Trophoblast cell (in vitro differentiated cells and primary cell): ENCODE results near the gene CTDSPL.

Experiments used
- DNase-seq, 2 donors: peaks; one replicate each; pipeline ENCODE4 v3.0.0-alpha.2; 2016
- H2AFZ ChIP-seq: 2 replicates; pipeline ENCODE4 v1.6.1; 2013; ENCODE audit warnings: low read length, moderate library complexity, mild to moderate bottlenecking; ENCODE audit not compliant: insufficient read depth, poor library complexity
- H2AK5ac ChIP-seq: 2 replicates; pipeline ENCODE4 v1.6.1; 2013; ENCODE audit warnings: mild to moderate bottlenecking, low read length
- H2BK120ac ChIP-seq: 2 replicates; pipeline ENCODE4 v1.6.1; 2013; ENCODE audit warnings: low read length, mild to moderate bottlenecking, moderate library complexity; ENCODE audit not compliant: insufficient read depth, poor library complexity
- H2BK12ac ChIP-seq: 2 replicates; pipeline ENCODE4 v1.6.1; 2013; ENCODE audit warnings: mild to moderate bottlenecking, low read length, moderate library complexity
- H2BK5ac ChIP-seq: 2 replicates; pipeline ENCODE4 v1.6.1; 2013; ENCODE audit warnings: low read length, low read depth, moderate library complexity, mild to moderate bottlenecking; ENCODE audit not compliant: poor library complexity
- H3K14ac ChIP-seq: 2 replicates; pipeline ENCODE4 v1.6.1; 2013; ENCODE audit warnings: mild to moderate bottlenecking, low read length
- H3K18ac ChIP-seq: 2 replicates; pipeline ENCODE4 v1.6.1; 2013; ENCODE audit warnings: mild to moderate bottlenecking, low read length
- H3K23ac ChIP-seq: 2 replicates; pipeline ENCODE4 v1.6.1; 2013; ENCODE audit warnings: low read length
- H3K27ac ChIP-seq: 2 replicates; pipeline ENCODE4 v1.5.1; 2013; ENCODE audit warnings: low read depth, mild to moderate bottlenecking, inconsistent platforms, low read length, moderate library complexity
- H3K27me3 ChIP-seq: 2 replicates; pipeline ENCODE4 v1.6.1; 2013; ENCODE audit warnings: inconsistent platforms, mild to moderate bottlenecking, low read length, moderate library complexity; ENCODE audit not compliant: insufficient read depth
- H3K36me3 ChIP-seq, 2 experiments: 1 replicate in 1 of 2; 2 replicates in 1 of 2; pipeline ENCODE4 v1.6.1; 2013; ENCODE audit warnings: low read length in 2 of 2, mild to moderate bottlenecking in 2 of 2, moderate library complexity in 1 of 2; ENCODE audit not compliant: insufficient read depth in 2 of 2, control insufficient read depth in 1 of 2
- H3K4ac ChIP-seq: 2 replicates; pipeline ENCODE4 v1.6.1; 2013; ENCODE audit warnings: low read depth, mild to moderate bottlenecking, low read length, moderate library complexity
- H3K4me1 ChIP-seq, 2 experiments: 1 replicate in 1 of 2; 2 replicates in 1 of 2; pipeline ENCODE4 v1.6.1; 2013; ENCODE audit warnings: low read length in 2 of 2, mild to moderate bottlenecking in 2 of 2, moderate library complexity in 1 of 2; ENCODE audit not compliant: insufficient read depth in 2 of 2, control insufficient read depth in 1 of 2
- H3K4me2 ChIP-seq: 2 replicates; pipeline ENCODE4 v1.6.1; 2013; ENCODE audit warnings: inconsistent platforms, mild to moderate bottlenecking, low read length, moderate library complexity
- H3K4me3 ChIP-seq: 2 replicates; pipeline ENCODE4 v1.5.1; 2013; ENCODE audit warnings: mild to moderate bottlenecking, low read depth, low read length, inconsistent platforms
- H3K79me1 ChIP-seq: one replicate; pipeline ENCODE4 v1.6.1; 2013; ENCODE audit warnings: low read length
- H3K79me2 ChIP-seq: 2 replicates; pipeline ENCODE4 v1.6.1; 2013; ENCODE audit warnings: low read length, mild to moderate bottlenecking; ENCODE audit not compliant: control insufficient read depth, insufficient read depth, poor library complexity
- H3K9ac ChIP-seq: 2 replicates; pipeline ENCODE4 v1.6.1; 2013; ENCODE audit warnings: mild to moderate bottlenecking, low read length
- H3K9me3 ChIP-seq: 2 replicates; pipeline ENCODE4 v1.6.1; 2013; ENCODE audit warnings: low read depth, mild to moderate bottlenecking, control low read depth, inconsistent platforms, low read length; ENCODE audit not compliant: insufficient read depth
- H4K12ac ChIP-seq: 2 replicates; pipeline ENCODE4 v1.6.1; 2013; ENCODE audit warnings: low read depth, mild to moderate bottlenecking, low read length, moderate library complexity
- H4K8ac ChIP-seq: 2 replicates; pipeline ENCODE4 v1.6.1; 2013; ENCODE audit warnings: low read depth, mild to moderate bottlenecking, low read length, moderate library complexity
- H4K91ac ChIP-seq: one replicate; pipeline ENCODE4 v1.6.1; 2013; ENCODE audit warnings: low read depth, mild to moderate bottlenecking, low read length, moderate library complexity
- WGBS: extraction: QIAGEN DNeasy Blood & Tissue Kit; methylation state at CpG from one replicate; pipeline ENCODE4 v1.1.7; 2013; ENCODE audit warnings: missing lambda C conversion rate; ENCODE audit not compliant: insufficient read length, insufficient coverage; ENCODE audit errors: extremely low coverage; 5-methylcytosine and 5-hydroxymethylcytosine counted together

CTDSPL gene

DNA sequence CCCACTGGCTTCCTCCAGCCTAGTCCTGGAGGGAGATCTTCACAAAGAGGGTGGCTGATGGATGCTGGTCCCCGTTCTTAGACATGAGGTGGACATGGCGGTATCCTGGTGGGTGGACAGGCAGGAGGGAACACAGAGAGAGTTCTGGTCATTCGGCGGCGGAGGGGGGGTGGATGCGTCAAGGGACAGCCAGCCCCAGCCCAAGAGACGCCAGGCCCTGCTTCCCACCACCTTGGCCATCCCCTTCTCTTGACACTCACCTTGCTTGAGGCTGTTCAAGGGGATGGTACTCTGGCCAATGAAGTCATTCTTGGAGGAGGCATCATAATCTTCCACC lies 146.0 kb downstream of the CTDSPL start:
- H2AFZ ChIP-seq, result no peak overlapping the region
- H3K18ac ChIP-seq, result no peak overlapping the region
- DNase-seq, result no peak
- H3K4me2 ChIP-seq, result no peak overlapping the region
- H3K79me2 ChIP-seq, result no peaks in the 10 kb centered on the region
- H4K91ac ChIP-seq, result no peak overlapping the region
- H3K9ac ChIP-seq, result no peak overlapping the region
- H3K4ac ChIP-seq, result no peak overlapping the region
- WGBS, result no CpG with 5 or more reads among the region's 7 CpGs
- no peak overlapping the region for H2AK5ac ChIP-seq
- H4K12ac ChIP-seq, result no peak overlapping the region
- no peak overlapping the region for H3K4me3 ChIP-seq
- H3K79me1 ChIP-seq, result no peaks in the 10 kb centered on the region
- H3K36me3 ChIP-seq, result peaks cover 14 to 18% of the 10 kb centered on the region in 2 experiments
- H3K23ac ChIP-seq, result no peak overlapping the region
- no peak overlapping the region for H4K8ac ChIP-seq
- H3K14ac ChIP-seq, result no peak overlapping the region
- no peak overlapping the region for H3K27ac ChIP-seq
- no peaks in the 10 kb centered on the region for H3K27me3 ChIP-seq
- H2BK5ac ChIP-seq, result no peak overlapping the region
- no peak overlapping the region for H2BK120ac ChIP-seq
- no peak overlapping the region for H2BK12ac ChIP-seq
- no peaks in the 10 kb centered on the region for H3K4me1 ChIP-seq
- H3K9me3 ChIP-seq, result peaks cover 4% of the 10 kb centered on the region

DNA sequence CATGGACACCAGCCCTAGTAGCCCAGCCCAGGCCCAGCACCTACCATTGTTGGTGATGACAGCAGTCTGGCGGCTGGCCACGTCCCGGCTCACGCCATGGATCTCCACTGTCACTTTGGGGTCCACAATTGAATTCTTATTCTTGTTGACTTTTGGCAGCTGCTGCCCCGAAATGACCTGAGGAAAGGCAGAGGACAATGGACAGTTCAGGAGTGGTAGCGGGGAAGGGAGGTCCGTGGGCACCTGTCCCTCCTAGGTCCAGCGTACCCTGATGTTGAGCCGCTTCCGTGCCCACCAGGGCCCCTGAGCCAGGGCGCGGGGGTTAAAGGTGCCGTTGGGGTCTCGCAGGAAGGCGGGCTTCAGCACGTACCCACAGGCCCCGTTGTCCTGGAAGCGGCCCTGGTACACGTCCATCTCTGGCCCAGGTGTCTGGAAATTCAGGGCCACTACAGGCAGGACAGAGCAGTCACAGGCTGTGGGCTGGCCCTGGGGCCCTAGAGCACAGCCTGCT lies 146.6 kb downstream of the CTDSPL start:
- Histone ChIP-seq H3K9me3 (peaks cover 4% of the 10 kb centered on the region), H3K23ac (no peak overlapping the region), H4K8ac (no peak overlapping the region), H3K36me3 (peaks cover 14 to 18% of the 10 kb centered on the region in 2 experiments), H2BK12ac (no peak overlapping the region), H4K12ac (no peak overlapping the region), H4K91ac (no peak overlapping the region), H3K9ac (no peak overlapping the region), H3K4me3 (no peak overlapping the region), H3K4me1 (no peaks in the 10 kb centered on the region), H2BK5ac (no peak overlapping the region), H2BK120ac (no peak overlapping the region), H3K4ac (no peak overlapping the region), H3K27me3 (no peaks in the 10 kb centered on the region), H3K14ac (no peak overlapping the region), H3K79me2 (no peaks in the 10 kb centered on the region), H2AFZ (no peak overlapping the region), H3K27ac (no peak overlapping the region), H3K79me1 (no peaks in the 10 kb centered on the region), H2AK5ac (no peak overlapping the region), H3K4me2 (no peak overlapping the region), H3K18ac (no peak overlapping the region)
- DNase-seq, result no peak
- WGBS, result no CpG with 5 or more reads among the region's 19 CpGs

DNA sequence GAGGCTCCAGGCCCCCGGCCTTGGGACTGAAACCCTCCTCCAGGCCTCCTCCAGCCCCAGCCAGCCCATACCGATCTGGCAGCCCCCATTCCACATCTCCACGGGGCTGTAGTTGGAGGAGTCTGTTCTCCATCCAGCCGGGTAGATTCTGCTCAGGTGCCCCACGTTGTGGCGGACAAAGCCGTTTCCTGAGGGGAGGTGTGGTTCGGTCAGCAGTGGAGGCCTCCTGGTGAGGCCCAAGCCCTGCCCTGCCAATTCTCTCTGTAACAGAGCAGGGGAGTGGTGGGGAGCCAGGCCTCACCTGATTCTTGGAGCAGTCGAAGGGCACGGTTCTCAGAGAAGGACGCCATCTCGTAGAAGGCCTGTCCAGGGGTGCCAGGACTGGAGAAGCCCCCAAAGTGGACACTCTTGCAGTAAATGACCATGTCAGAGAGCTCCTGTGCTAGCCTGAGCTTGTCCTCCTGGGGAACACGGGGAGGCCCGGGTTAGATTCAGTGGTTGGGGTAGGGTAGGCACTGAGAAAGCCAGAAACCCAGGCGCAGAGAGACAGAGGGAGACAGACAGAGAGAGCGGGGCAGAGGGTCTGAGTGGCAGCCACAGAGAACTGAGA lies 147.4 kb downstream of the CTDSPL start:
- Histone ChIP-seq H3K4ac (no peak overlapping the region), H3K4me1 (no peaks in the 10 kb centered on the region), H3K27ac (no peak overlapping the region), H4K12ac (no peak overlapping the region), H3K9me3 (peaks cover 4% of the 10 kb centered on the region), H2BK12ac (no peak overlapping the region), H4K8ac (no peak overlapping the region), H4K91ac (no peak overlapping the region), H3K79me2 (no peaks in the 10 kb centered on the region), H2AK5ac (no peak overlapping the region), H3K36me3 (peaks cover 14 to 18% of the 10 kb centered on the region in 2 experiments), H3K4me3 (no peak overlapping the region), H3K79me1 (no peaks in the 10 kb centered on the region), H2AFZ (no peak overlapping the region), H3K23ac (no peak overlapping the region), H3K18ac (no peak overlapping the region), H2BK120ac (no peak overlapping the region), H3K9ac (no peak overlapping the region), H2BK5ac (no peak overlapping the region), H3K27me3 (no peaks in the 10 kb centered on the region), H3K14ac (no peak overlapping the region), H3K4me2 (no peak overlapping the region)
- no peak for DNase-seq
- no CpG with 5 or more reads among the region's 16 CpGs for WGBS

DNA sequence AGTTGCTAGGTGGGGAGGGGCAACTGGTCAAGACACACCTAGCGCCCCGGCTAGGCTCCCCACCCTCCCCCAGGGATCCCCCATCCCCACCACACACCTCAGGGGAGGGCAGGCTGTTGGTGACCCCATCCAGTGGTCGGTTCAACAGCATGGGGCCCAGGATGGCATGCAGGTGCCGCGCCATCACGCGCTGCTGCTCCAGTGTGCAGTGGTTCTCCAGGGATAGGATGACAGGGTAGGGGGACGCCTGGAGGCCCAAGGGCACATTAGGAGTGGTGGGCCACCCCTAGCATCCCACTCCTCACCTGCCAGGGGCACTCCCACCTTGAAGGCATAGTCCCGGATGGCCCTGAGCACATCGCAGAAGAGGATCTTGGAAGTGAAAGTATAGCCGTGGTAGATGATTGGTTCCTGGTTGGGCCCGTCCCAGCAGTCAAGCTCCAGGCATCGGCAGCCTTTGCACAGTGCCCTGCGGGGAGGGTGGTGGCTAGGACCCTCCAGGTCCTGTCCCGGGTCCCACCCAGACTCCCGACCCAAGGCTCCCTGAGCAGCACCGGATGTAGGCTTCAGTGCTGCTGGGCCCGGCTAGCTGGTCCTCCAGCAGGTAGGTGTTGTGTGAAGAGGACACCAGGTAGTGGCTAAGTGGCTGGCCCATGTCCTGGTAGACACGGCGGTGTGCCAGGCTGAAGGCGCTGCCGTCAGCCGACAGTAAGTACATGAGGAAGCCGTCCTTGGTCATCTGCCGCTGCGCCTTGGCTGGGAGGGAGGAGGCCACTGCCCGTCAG lies 148.3 kb downstream of the CTDSPL start:
- Histone ChIP-seq H2BK5ac (no peak overlapping the region), H3K79me1 (no peaks in the 10 kb centered on the region), H4K91ac (no peak overlapping the region), H3K4me2 (no peak overlapping the region), H3K9me3 (peaks cover 4% of the 10 kb centered on the region), H3K4ac (no peak overlapping the region), H3K14ac (no peak overlapping the region), H3K27me3 (no peaks in the 10 kb centered on the region), H4K12ac (no peak overlapping the region), H3K9ac (peak overlapping the region; percentile 29), H3K79me2 (no peaks in the 10 kb centered on the region), H3K18ac (no peak overlapping the region), H2AK5ac (no peak overlapping the region), H3K4me1 (no peaks in the 10 kb centered on the region), H2BK120ac (no peak overlapping the region), H4K8ac (no peak overlapping the region), H3K36me3 (peaks cover 14 to 18% of the 10 kb centered on the region in 2 experiments), H2AFZ (no peak overlapping the region), H3K23ac (no peak overlapping the region), H2BK12ac (no peak overlapping the region), H3K27ac (no peak overlapping the region), H3K4me3 (peak overlapping the region; percentile 34)
- no CpG with 5 or more reads among the region's 27 CpGs for WGBS
- no peak for DNase-seq
